HG03442 (cell line): ENCODE measurements around the gene ZNF679.
A peak's percentile ranks its signal among the peaks of the same experiment; 100 is the strongest.
"Not testable (repeated sequence)": the region's sequence is repeated elsewhere in the genome, so short reads cannot be mapped to it uniquely, and the experiment has no call there.

Experiments
- ATAC-seq: cut with Tn5 transposase; IDR thresholded peaks from one replicate; pipeline ENCODE4 v1.9.1; 2021; ENCODE audit warnings: mild to moderate bottlenecking, moderate library complexity; ENCODE audit not compliant: unreplicated experiment

ZNF679 gene

DNA sequence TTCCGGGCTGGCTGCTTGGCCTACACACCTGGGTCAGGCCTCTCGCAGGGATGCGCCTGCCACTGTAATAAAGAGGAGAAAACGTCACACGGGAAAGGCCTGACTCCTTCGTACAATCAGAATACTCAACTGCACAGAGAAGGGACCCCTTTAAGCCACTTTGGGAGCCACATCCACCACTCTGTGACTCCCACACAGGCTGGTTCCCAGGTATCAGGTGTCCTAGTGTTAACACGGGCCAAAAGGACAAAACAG lies 79.7 kb downstream of the ZNF679 start:
- ATAC-seq = no peak

DNA sequence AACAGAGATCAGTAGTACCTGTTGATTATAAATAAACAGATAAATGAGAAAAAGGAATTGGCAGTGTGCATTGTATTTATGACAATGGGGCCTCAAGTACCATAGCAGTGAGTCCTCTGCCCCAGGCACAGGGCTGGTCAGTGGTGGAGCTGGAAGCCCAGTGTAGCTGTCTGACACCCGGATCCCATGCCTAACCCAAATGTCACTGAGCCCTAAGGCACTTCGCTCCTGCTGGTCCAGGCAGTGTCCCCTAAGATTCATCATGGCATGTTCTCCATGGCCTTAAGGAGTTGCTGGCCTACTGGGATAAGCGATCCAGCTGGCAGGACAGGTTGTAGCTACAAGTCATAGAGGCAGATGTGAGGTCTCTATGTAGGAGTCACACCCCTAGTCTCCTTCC lies 82.2 kb downstream of the ZNF679 start:
- ATAC-seq = no peak

GRCh38 chr7:64312826-64313225 lies 84.6 kb downstream of the ZNF679 start:
- ATAC-seq = no peak

- ATAC-seq = peak; percentile 100
Observed at GRCh38 chr7:64313740-64314491, 85.6 kb downstream of the ZNF679 start, which contains the start of gene ZNF736. Gene ZNF736 (plus strand): TSS chr7:64313961. CDS start chr7:64314151, 190 bp downstream.

- no peak for ATAC-seq
Observed at GRCh38 chr7:64314566-64314965, 86.3 kb downstream of the ZNF679 start.

DNA sequence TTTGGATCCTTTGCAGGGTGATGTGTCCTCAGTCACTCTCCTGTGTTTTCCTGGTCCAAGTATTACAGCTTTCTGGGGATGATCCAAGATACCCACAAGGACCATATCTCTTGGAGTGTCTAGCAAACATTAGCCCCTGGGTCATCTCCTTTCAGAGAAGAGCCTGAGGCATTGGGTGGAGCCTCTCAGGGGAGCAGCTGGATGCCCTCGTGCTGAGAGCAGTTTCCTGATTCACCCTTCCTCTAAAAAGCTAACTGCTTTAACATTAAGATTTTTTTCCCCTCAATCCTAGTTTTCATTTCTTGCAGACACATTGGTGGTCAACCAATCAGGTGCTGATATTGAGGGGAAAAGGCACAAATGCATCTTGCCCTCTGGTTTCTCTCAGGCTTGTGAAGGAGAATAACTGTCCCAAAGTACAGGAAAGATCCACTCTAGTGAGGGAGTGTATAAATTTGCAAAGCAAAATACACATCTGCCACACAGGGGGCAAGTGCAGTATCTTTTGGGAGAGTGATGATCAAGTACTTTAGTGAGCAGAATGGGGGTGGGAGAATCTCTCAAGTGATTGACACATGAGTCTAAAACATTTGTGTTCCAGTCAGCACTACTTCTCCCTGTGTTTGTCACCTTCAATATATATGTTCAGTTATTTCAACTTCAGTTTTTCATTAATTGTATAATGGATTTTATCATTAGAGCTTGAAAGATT lies 87.9 kb downstream of the ZNF679 start:
- not testable (repeated sequence) for ATAC-seq
